ENCODE data around the gene PGBD5.

Gene PGBD5

GRCh38 chr1:230395932-230396331 is 30.2 kb downstream of the PGBD5 start:
- no peak for DNase-seq (ENCODE audit: low read depth)
- TF ChIP-seq CTCF (IDR thresholded peaks at IDR 0.05; ENCODE audit: low read length, missing control alignments): no peak
- no peak overlapping the region for H3K4me3 ChIP-seq (replicated peaks; ENCODE audit: low read depth, low read length)

GRCh38 chr1:230394741-230395140 is 31.4 kb downstream of the PGBD5 start:
- no peak for TF ChIP-seq CTCF (IDR thresholded peaks at IDR 0.05; ENCODE audit: low read length, missing control alignments)
- H3K4me3 ChIP-seq (replicated peaks; ENCODE audit: low read depth, low read length): no peak overlapping the region
- DNase-seq (ENCODE audit: low read depth): no peak

- TF ChIP-seq CTCF (IDR thresholded peaks at IDR 0.05; ENCODE audit: low read length, missing control alignments): no peak
- no peak overlapping the region for H3K4me3 ChIP-seq (replicated peaks; ENCODE audit: low read depth, low read length)
- DNase-seq (ENCODE audit: low read depth): no peak
Observed at GRCh38 chr1:230394134-230394533, 32.0 kb downstream of the PGBD5 start.

GRCh38 chr1:230393722-230394121 is 32.4 kb downstream of the PGBD5 start:
- no peak for DNase-seq (ENCODE audit: low read depth)
- H3K4me3 ChIP-seq (replicated peaks; ENCODE audit: low read depth, low read length): no peak overlapping the region
- no peak for TF ChIP-seq CTCF (IDR thresholded peaks at IDR 0.05; ENCODE audit: low read length, missing control alignments)

- TF ChIP-seq CTCF (IDR thresholded peaks at IDR 0.05; ENCODE audit: low read length, missing control alignments): no peak
- no peak for DNase-seq (ENCODE audit: low read depth)
- no peak overlapping the region for H3K4me3 ChIP-seq (replicated peaks; ENCODE audit: low read depth, low read length)
Observed at GRCh38 chr1:230392920-230393521, 33.1 kb downstream of the PGBD5 start.

GRCh38 chr1:230392536-230392909 is 33.6 kb downstream of the PGBD5 start:
- TF ChIP-seq CTCF (IDR thresholded peaks at IDR 0.05; ENCODE audit: low read length, missing control alignments): no peak
- H3K4me3 ChIP-seq (replicated peaks; ENCODE audit: low read depth, low read length): no peak overlapping the region
- no peak for DNase-seq (ENCODE audit: low read depth)

GRCh38 chr1:230391776-230392535 is 34.2 kb downstream of the PGBD5 start:
- no peak for TF ChIP-seq CTCF (IDR thresholded peaks at IDR 0.05; ENCODE audit: low read length, missing control alignments)

More at GRCh38 chr1:230391776-230392535, 34.2 kb downstream of the PGBD5 start:
- no peak for DNase-seq (ENCODE audit: low read depth)
- H3K4me3 ChIP-seq (replicated peaks; ENCODE audit: low read depth, low read length): no peak overlapping the region

Measured in fibroblast of pulmonary artery (primary cell).